Central memory CD8-positive, alpha-beta T cell (primary cell): ENCODE data around the gene PGA4.
A peak's percentile ranks its signal among the peaks of the same experiment; 100 is the strongest.
"Not testable (repeated sequence)": the region's sequence is repeated elsewhere in the genome, so short reads cannot be mapped to it uniquely, and the experiment has no call there.

ENCODE experiments used
- ATAC-seq: fragments of 150-1000 bp; cut with Tn5 transposase; replicated peaks from 2 replicates; pipeline ENCODE4 v1.10.0; 2022; ENCODE audit warnings: mild to moderate bottlenecking, moderate FRiP score, moderate number of reproducible peaks; ENCODE audit not compliant: poor library complexity, severe bottlenecking; ENCODE audit errors: extremely low read depth
- DNase-seq, 2 donors: peaks; one replicate each; pipeline ENCODE4 v3.0.0; 2021; ENCODE audit warnings: low spot score in 2 of 2
- H3K27ac Mint-ChIP-seq: one replicate; pipeline ENCODE4 v1.8.0; 2022; ENCODE audit warnings: low read depth, mild to moderate bottlenecking, moderate library complexity, mixed read lengths
- H3K27me3 Mint-ChIP-seq: one replicate; pipeline ENCODE4 v1.8.0; 2022; ENCODE audit warnings: mixed read lengths
- H3K36me3 Mint-ChIP-seq: one replicate; pipeline ENCODE4 v1.8.0; 2022; ENCODE audit warnings: mild to moderate bottlenecking, moderate library complexity, mixed read lengths; ENCODE audit not compliant: insufficient read depth
- H3K4me1 Mint-ChIP-seq: one replicate; pipeline ENCODE4 v1.8.0; 2022; ENCODE audit warnings: mixed read lengths
- H3K4me3 Mint-ChIP-seq: one replicate; pipeline ENCODE4 v1.8.0; 2022; ENCODE audit warnings: mild to moderate bottlenecking, moderate library complexity, mixed read lengths
- H3K9me3 Mint-ChIP-seq: one replicate; pipeline ENCODE4 v1.8.0; 2022; ENCODE audit warnings: mixed read lengths

The PGA4 gene

GRCh38 chr11:61222047-61222446 lies at the start of gene PGA4:
Gene PGA4 (plus strand): TSS chr11:61222347. CDS start chr11:61222401, 54 bp downstream.
- not testable (repeated sequence) for H3K27ac Mint-ChIP-seq, ATAC-seq, DNase-seq, H3K4me1 Mint-ChIP-seq, H3K27me3 Mint-ChIP-seq, H3K4me3 Mint-ChIP-seq, H3K9me3 Mint-ChIP-seq, H3K36me3 Mint-ChIP-seq

GRCh38 chr11:61172356-61172755 lies 49.8 kb upstream of the PGA4 start:
- peaks cover 12% of the 10 kb centered on the region for H3K27me3 Mint-ChIP-seq
- DNase-seq (no peak), ATAC-seq (no peak)
- no peak overlapping the region for H3K4me3 Mint-ChIP-seq
- H3K36me3 Mint-ChIP-seq, result no peaks in the 10 kb centered on the region
- H3K9me3 Mint-ChIP-seq, result no peaks in the 10 kb centered on the region
- H3K27ac Mint-ChIP-seq, result no peak overlapping the region
- H3K4me1 Mint-ChIP-seq, result peaks cover 11% of the 10 kb centered on the region

GRCh38 chr11:61172888-61173287 lies 49.3 kb upstream of the PGA4 start:
- no peak overlapping the region for H3K4me3 Mint-ChIP-seq
- no peak overlapping the region for H3K27ac Mint-ChIP-seq
- no peak for ATAC-seq
- no peaks in the 10 kb centered on the region for H3K9me3 Mint-ChIP-seq
- H3K27me3 Mint-ChIP-seq, result peaks cover 12% of the 10 kb centered on the region
- no peaks in the 10 kb centered on the region for H3K36me3 Mint-ChIP-seq
- H3K4me1 Mint-ChIP-seq, result peaks cover 11% of the 10 kb centered on the region
- DNase-seq, result no peak

- H3K4me3 Mint-ChIP-seq, result no peak overlapping the region
- H3K27me3 Mint-ChIP-seq, result peaks cover 12% of the 10 kb centered on the region
- DNase-seq (no peak), ATAC-seq (no peak)
- no peak overlapping the region for H3K27ac Mint-ChIP-seq
- no peaks in the 10 kb centered on the region for H3K9me3 Mint-ChIP-seq
- H3K36me3 Mint-ChIP-seq, result no peaks in the 10 kb centered on the region
- H3K4me1 Mint-ChIP-seq, result peaks cover 11% of the 10 kb centered on the region
These were observed 48.7 kb upstream of the PGA4 start for GRCh38 chr11:61173456-61173855.

- no peak for DNase-seq
- H3K4me3 Mint-ChIP-seq, result no peak overlapping the region
- peaks cover 11% of the 10 kb centered on the region for H3K4me1 Mint-ChIP-seq
- no peaks in the 10 kb centered on the region for H3K36me3 Mint-ChIP-seq
- no peak for ATAC-seq
- no peak overlapping the region for H3K27ac Mint-ChIP-seq
- peaks cover 16% of the 10 kb centered on the region for H3K27me3 Mint-ChIP-seq
- H3K9me3 Mint-ChIP-seq, result no peaks in the 10 kb centered on the region
These were observed 47.9 kb upstream of the PGA4 start for GRCh38 chr11:61174273-61174672.

GRCh38 chr11:61174949-61175348 lies 47.2 kb upstream of the PGA4 start:
- no peaks in the 10 kb centered on the region for H3K36me3 Mint-ChIP-seq
- H3K9me3 Mint-ChIP-seq, result no peaks in the 10 kb centered on the region
- H3K27me3 Mint-ChIP-seq, result peaks cover 22% of the 10 kb centered on the region
- H3K27ac Mint-ChIP-seq, result no peak overlapping the region
- H3K4me1 Mint-ChIP-seq, result peaks cover 11% of the 10 kb centered on the region
- ATAC-seq (no peak), DNase-seq (no peak)
- H3K4me3 Mint-ChIP-seq, result no peak overlapping the region

GRCh38 chr11:61176446-61176845 lies 45.7 kb upstream of the PGA4 start:
- Mint-ChIP-seq H3K4me3 (no peak overlapping the region), H3K36me3 (no peaks in the 10 kb centered on the region)
- ATAC-seq, result no peak

GRCh38 chr11:61180205-61180604 lies 41.9 kb upstream of the PGA4 start:
- not testable (repeated sequence) for H3K27ac Mint-ChIP-seq, DNase-seq, H3K4me1 Mint-ChIP-seq, ATAC-seq, H3K9me3 Mint-ChIP-seq, H3K4me3 Mint-ChIP-seq, H3K36me3 Mint-ChIP-seq
- H3K27me3 Mint-ChIP-seq, result peaks cover 32% of the 10 kb centered on the region

More at GRCh38 chr11:61176446-61176845, 45.7 kb upstream of the PGA4 start:
- Mint-ChIP-seq H3K4me1 (peaks cover 11% of the 10 kb centered on the region), H3K27ac (no peak overlapping the region), H3K9me3 (no peaks in the 10 kb centered on the region), H3K27me3 (peaks cover 32% of the 10 kb centered on the region)
- DNase-seq, result no peak

- DNase-seq (no peak), ATAC-seq (no peak)
- H3K36me3 Mint-ChIP-seq, result no peaks in the 10 kb centered on the region
- no peak overlapping the region for H3K4me3 Mint-ChIP-seq
- H3K27ac Mint-ChIP-seq, result no peak overlapping the region
- H3K27me3 Mint-ChIP-seq, result peaks cover 23% of the 10 kb centered on the region
- no peaks in the 10 kb centered on the region for H3K4me1 Mint-ChIP-seq
- H3K9me3 Mint-ChIP-seq, result no peaks in the 10 kb centered on the region
These were observed 40.7 kb upstream of the PGA4 start for GRCh38 chr11:61181489-61181888.

- Mint-ChIP-seq H3K27me3 (peaks cover 19% of the 10 kb centered on the region), H3K36me3 (no peaks in the 10 kb centered on the region), H3K4me1 (no peaks in the 10 kb centered on the region), H3K4me3 (no peak overlapping the region), H3K27ac (no peak overlapping the region), H3K9me3 (no peaks in the 10 kb centered on the region)
- DNase-seq, result no peak
- ATAC-seq, result no peak
These were observed 38.5 kb upstream of the PGA4 start for GRCh38 chr11:61183645-61184044.

GRCh38 chr11:61186504-61186903 lies 35.6 kb upstream of the PGA4 start:
- peaks cover 2% of the 10 kb centered on the region for H3K36me3 Mint-ChIP-seq
- no peak overlapping the region for H3K27ac Mint-ChIP-seq
- ATAC-seq (no peak), DNase-seq (no peak)
- no peak overlapping the region for H3K4me3 Mint-ChIP-seq
- H3K9me3 Mint-ChIP-seq, result no peaks in the 10 kb centered on the region
- H3K4me1 Mint-ChIP-seq, result no peaks in the 10 kb centered on the region
- peaks cover 12% of the 10 kb centered on the region for H3K27me3 Mint-ChIP-seq

- no peak overlapping the region for H3K27ac Mint-ChIP-seq
- no peaks in the 10 kb centered on the region for H3K9me3 Mint-ChIP-seq
- ATAC-seq, result peak; percentile 64
These were observed 34.5 kb upstream of the PGA4 start for GRCh38 chr11:61187505-61188130.

GRCh38 chr11:61189933-61190332 lies 32.2 kb upstream of the PGA4 start:
- H3K4me1 Mint-ChIP-seq, result no peaks in the 10 kb centered on the region
- peaks cover 35% of the 10 kb centered on the region for H3K27me3 Mint-ChIP-seq
- H3K4me3 Mint-ChIP-seq, result no peak overlapping the region
- H3K9me3 Mint-ChIP-seq, result no peaks in the 10 kb centered on the region
- peaks cover 2% of the 10 kb centered on the region for H3K36me3 Mint-ChIP-seq
- ATAC-seq, result no peak
- DNase-seq, result no peak
- no peak overlapping the region for H3K27ac Mint-ChIP-seq

More at GRCh38 chr11:61187505-61188130, 34.5 kb upstream of the PGA4 start:
- no peaks in the 10 kb centered on the region for H3K4me1 Mint-ChIP-seq
- peak; percentile 57 to 65 for DNase-seq
- H3K4me3 Mint-ChIP-seq, result no peak overlapping the region
- H3K27me3 Mint-ChIP-seq, result peaks cover 13% of the 10 kb centered on the region
- H3K36me3 Mint-ChIP-seq, result peaks cover 2% of the 10 kb centered on the region
